CD4-positive, alpha-beta T cell treated with Interleukin-2 at 100 ng/mL for 4 hours (primary cell): Measurements from ENCODE around the gene KIAA1586.
"Not testable (repeated sequence)": the region's sequence is repeated elsewhere in the genome, so short reads cannot be mapped to it uniquely, and the experiment has no call there.

ENCODE experiments used
- DNase-seq: peaks from one replicate; pipeline ENCODE4 v3.0.0-alpha.2; 2020; ENCODE audit warnings: low spot score

KIAA1586 gene

DNA sequence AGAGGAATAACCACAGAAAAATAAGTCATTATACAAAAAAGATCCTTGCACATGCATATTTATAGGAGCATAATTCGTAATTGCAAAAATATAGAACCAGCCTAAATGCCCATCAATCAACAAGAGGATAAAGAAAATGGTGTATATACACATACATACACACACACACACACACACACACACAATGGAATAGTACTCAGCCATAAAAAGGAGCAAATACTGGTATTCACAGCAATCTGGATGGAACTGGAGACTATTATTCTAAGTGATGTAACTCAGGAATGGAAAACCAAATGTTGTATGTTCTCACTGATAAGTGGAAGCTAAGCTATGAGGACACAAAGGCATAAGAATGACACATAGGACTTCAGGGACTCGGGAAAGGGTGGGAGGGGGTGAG is 1.9 kb upstream of the KIAA1586 start:
- DNase-seq: no peak

DNA sequence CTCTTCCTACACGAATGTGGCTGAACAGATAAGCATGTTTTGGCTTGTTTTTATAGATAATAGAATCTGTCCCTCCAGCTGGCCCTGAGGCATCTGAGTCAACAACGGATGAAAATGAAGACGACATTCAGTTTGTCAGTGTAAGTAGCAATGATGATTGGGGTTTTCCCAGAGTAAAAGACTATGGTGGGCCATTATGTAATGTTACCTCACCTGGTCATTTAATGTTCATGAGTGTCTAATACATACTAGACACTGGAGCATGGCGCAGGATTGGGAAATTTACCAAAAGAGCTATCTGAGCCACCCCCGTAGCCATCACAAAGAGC is 728 bp downstream of the KIAA1586 start:
- not testable (repeated sequence) for DNase-seq

DNA sequence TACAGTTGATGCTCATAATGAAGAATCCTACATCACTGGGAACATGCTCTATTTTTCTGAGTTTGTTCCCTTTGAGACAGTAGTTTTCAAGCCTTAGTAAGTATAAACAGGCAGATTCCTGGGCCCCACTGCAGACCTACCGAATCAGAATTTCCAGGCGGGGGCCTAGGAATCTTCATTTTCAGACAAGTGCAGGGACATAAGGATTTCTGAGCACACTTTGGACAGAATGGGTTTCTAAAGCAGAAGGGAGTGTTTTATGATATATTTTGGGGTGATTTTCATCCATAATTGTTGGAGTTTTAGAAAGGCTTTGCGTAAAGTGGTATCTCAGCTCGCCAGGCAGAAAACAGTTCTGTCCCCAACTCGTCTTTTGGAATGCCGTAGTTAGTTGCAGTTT is 1.4 kb downstream of the KIAA1586 start:
- DNase-seq: not testable (repeated sequence)

DNA sequence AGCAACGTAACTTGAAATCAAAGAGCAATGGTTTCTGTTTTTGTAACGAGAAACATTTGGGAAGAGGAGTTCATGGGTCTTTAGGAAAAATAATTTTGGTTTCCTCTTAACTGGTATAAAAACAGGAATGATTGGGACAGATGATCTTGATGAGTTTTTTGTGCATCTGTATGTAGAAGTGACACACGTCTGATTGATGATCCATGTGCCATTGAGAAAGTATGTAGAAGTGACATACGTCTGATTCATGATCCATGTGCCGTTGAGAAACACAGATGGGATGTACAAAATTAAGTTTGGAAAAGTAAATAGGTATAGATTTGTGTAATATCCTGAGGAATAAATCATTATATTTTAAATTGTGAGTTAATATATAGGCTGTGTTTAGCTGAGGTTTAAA is 2.1 kb downstream of the KIAA1586 start:
- DNase-seq: no peak

DNA sequence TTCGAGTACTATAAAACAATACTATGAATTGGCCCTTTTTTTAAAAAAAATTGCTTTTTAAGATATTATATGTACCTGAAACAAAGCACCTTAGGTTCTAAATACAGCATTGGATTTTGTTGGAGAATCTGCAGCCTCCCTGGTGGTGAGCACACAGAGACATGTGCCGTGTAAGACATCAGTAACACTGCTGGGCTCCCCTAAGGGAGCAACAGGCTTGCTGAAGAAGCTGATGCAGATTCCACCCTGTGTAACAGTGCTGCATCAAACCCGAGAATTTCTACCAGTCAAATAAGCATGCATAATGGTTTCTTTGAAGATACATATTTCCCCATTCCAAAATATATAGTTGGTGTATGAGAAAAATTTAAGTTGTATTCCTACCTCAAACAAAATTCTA is 17.4 kb downstream of the KIAA1586 start:
- DNase-seq: no peak

DNA sequence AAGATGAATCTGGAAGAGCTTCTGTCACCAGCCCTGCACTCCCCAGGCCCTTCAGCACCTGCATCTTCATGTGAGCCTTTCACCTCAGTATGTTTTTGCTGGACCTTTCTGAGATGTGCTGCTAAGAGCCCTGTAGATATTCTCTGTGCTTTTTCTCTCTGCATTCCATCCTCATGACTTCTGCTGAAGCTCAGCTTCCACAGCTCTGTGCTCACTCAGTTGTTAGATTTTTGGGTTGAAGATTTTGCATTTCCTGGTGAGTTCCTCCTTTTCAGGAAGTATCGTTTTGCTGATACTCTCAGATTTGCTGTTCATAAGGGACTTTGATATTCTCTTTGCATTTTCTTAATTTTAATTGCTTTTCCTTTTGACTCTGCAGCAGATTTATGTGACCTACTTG is 18.3 kb downstream of the KIAA1586 start:
- no peak for DNase-seq

DNA sequence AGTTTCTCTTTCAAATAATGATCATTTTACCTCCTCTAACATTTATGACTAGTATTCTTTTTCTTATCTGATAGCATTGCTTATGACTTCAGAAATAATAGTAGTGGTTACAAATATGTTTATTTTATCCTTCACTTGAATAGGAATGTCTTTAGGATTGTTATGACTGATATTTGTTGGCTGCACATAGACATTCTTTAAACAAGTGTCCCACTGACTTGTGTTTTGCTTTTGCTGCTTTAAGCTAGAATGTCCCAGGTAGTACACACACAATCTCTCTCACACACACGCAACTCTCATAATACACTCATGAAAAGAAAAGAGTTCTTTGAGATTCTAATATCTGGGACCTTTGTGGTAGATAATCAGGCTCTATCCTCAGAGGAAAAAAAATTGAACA is 21.6 kb downstream of the KIAA1586 start:
- DNase-seq: no peak

DNA sequence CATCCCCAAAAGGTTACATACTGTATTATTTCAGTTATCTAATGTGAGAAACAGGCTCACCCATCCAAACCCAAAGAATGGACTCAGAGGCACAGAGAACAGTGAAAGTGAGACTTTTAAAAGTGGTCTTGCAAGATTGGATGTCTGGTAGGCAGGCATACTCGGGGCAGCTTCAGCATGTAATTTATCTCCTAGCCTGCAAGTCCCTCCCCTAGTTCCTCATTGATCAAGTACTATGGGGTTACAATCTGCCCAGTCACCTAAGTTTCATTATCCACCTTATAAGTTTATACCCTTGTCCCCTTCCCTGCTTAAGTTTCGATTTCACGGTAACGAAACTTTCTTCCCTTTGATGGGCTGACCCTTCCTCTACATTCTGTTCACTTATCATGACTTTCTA is 22.7 kb downstream of the KIAA1586 start:
- DNase-seq: no peak

DNA sequence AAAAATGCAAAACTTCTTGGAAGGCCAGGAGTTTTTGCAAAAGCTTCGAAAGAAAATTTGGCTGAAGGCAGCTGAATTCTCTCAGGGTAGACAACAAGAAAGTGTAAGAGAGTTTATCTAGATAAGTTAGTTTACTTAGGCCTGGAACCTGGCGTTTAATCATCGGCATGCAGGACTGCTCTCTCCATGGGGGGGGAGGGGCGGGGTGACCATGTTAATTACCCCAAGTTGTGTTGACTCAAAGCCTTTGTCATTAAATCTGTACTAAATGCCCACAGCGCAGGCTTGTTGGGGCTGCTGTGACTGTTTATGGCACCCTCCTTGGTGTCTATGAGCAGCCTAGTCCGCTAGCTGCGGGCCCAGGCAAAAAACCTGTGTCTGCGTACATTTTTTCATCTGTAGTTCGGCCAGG is 23.4 kb downstream of the KIAA1586 start:
- no peak for DNase-seq

DNA sequence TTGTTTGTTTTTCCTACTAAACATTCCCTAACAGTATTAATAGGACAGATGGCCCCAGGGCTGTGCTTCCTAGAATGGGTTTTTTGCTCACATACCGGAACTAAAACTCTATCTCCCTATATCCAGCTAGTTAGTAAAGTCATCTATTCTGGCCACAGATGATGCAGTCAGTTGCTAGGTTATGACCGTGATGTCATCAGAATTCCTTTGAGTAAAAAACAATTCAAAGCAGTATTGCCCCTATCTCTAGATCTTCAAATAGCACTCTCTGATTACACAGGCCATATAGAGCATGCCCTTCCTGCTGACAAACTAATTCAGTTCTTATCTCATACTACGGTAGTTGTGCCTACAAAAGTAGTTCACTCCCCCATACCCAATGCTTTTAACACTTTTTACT is 25.6 kb downstream of the KIAA1586 start:
- no peak for DNase-seq

DNA sequence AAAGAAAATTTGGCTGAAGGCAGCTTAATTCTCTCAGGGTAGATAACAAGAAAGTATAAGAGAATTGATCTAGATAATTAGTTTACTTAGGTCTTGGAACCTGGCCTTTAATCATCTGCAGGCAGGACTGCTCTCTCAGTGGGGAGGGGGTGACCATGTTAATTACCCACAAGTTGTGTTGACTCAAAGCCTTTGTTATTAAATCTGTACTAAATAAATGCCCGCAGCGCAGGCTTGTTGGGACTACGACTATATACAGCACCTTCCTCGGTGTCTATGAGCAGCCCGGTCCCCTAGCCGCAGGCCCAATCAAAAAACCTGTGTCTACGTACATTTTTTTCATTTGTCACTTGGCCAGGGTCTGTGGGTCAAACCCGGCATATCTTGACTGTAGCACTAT is 27.9 kb downstream of the KIAA1586 start:
- DNase-seq: no peak

DNA sequence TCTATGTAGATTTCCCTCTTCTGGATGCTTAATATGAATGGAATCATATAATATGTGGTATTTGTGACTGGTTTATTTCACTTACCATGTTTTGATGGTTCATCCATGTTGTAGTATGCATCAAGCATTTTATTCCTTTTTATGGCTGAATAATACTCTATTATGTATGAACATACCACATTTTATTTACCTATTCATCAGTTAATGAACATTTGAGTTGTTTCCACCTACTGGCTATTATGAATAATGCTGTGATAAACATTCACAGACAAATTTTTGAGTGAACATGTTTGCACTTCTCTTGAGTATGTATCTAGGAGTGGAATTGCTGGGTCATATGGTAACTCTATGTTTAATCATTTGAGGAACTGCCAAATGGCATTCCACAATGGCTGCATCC is 28.6 kb downstream of the KIAA1586 start:
- DNase-seq: no peak

DNA sequence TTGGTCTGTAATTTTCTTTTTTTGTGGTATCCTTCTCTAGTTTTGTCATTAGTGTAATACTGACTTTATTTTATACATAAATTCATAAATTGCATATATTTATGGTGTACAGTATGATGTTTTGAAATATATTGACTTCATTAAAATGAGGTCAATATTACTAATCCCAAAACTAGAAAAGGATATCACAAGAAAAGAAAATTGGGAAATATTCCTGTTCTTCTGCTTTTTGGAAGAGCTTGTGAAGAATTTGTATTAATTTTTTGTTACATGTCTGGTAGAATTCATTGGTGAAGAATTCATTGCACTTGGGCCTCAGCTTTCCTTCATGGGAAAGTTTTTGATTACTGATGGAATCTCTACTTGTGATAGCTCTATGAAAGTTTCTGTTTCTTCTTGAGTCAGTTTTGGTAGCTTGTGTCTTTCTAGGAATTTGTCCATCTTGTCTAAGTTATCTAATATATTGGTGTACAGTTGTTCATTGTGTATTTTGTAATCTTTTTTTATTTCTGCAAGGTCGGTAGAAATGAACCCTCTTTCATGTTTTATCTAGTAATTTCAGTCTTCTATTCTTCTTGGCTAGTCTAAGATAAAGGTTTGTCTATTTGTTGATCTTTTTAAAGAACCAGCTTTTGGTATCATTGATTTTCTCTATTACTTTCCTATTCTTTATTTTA is 32.2 kb downstream of the KIAA1586 start:
- DNase-seq: no peak

DNA sequence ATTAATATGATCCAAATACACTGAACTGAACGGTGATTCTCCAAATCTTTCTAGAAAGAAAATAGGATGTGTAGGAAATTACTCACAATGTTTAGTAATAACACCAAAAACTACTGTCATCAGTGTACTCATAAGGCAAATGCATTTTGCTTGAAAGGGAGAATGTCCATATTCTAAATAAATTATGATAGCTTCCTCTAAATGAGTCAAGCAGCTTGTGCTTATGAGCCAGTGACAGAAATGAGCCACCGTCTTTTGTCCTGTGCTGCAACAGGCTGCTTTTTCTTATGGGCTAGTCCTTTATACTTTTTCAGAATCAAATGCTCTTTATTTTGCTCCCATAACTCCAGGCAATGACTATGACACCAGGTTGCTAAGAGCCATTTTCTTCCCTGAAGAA is 39.0 kb downstream of the KIAA1586 start:
- DNase-seq: no peak

DNA sequence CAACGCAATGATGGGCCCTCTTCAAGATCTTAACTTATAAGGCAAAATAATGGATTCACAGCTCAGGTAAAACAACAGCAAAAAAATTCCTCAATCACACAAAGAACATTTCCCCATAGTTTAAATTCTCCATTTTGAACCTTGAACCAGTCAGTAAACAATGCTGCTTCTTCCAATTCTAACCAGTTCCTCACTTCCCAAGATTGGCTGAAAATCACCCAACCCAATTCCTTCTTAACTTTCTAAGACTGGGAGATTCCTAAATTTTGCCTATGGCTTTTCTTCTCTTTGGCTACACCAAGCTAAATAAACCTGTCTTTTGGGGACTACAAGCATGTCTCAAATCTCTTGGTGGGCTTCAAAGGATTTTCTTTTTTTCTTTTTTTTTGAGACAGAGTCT is 40.4 kb downstream of the KIAA1586 start:
- DNase-seq: no peak

DNA sequence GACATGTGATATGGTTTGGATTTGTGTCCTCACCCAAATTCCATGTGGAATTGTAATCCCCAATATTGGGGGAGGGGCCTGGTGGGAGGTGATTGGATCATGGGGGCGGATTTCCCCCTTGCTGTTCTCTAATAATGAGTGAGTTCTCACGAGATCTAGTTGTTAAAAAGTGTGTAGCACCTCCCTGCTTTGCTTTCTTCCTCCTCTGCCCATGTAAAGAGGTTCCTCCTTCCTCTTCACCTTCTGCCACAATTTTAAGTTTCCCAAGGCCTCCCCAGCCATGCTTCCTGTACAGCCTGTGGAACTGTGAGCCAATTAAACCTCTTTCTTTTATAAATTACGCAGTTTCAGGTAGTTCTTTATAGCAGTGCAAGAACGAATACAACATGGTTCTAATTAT is 41.4 kb downstream of the KIAA1586 start:
- no peak for DNase-seq

DNA sequence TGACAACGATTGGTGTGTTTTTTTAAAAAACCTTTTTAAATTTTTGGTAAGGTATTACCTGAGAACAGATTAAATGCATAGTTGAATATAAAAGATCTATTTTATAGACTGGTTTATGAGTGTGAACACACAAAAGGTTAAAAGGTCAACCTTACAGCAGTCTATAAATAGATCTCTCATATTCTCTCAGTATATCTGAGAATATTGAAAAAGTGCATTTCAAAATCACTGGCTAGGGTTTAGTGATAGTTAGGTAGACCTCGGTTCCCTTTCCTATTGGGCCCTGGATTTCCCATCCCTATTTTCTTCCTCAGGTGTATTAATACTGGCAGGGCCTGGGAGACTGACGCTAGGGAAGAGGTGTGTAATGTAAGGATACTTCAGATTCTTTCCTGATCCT is 42.8 kb downstream of the KIAA1586 start:
- DNase-seq: no peak

DNA sequence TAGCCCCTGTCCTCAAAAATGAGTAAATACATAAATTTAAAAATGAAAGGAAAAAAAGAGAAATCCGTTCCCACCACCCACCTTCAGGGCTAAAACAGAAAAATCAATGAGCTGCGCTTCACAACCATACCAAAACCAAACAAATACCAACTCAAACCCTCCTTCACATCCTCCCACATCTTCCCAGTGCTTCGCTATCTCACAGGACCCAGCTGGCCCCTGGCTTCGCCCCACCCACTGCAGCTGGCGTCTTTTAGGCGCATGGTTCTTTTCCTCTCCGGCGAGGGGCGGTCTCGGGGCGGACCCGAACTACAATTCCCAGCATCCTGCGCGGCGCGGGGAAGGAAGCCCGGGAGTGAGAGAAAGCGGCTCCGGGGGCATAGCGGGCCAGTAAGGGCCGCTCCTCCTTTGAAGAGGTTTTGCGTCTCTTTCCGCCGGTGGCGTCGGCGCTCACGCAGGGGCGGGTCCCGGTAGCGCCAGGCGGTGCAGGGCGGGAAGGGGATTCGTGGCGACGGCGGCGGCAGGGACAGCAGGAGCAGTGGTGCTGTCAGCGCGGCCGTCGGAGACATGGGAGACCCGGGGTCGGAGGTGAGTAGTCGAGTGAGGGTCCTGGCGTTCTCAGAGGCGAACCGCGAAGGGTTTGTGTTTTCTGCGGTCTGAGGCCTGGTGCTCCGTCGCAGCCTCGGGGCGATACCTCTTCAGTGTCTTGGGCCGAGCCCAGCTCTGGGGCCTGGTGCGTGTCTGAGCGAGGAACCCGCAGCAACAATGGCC is 43.4 kb downstream of the KIAA1586 start, which contains the start of gene ZNF451:
Gene ZNF451 (plus strand): TSS at position 502 of the 771 bp plus-strand sequence. CDS start 66 bp downstream, at position 568.
- DNase-seq: peak; percentile 96

DNA sequence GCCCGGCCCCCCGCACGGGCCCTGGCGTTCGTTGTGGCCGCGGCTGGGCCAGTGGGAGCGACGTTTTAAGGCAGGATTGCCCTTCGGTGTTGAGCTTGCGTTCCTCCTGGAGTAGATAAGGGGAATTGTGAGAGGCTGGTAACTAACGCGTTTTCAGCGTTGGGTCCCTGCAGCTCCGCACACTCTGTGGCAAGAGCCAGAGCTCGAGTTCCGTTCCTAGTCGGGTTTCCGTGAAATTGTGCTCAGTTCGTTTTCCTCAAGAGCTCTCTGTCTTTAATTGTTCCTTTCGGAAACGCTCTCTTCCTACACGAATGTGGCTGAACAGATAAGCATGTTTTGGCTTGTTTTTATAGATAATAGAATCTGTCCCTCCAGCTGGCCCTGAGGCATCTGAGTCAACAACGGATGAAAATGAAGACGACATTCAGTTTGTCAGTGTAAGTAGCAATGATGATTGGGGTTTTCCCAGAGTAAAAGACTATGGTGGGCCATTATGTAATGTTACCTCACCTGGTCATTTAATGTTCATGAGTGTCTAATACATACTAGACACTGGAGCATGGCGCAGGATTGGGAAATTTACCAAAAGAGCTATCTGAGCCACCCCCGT is 44.1 kb downstream of the KIAA1586 start:
- not testable (repeated sequence) for DNase-seq

DNA sequence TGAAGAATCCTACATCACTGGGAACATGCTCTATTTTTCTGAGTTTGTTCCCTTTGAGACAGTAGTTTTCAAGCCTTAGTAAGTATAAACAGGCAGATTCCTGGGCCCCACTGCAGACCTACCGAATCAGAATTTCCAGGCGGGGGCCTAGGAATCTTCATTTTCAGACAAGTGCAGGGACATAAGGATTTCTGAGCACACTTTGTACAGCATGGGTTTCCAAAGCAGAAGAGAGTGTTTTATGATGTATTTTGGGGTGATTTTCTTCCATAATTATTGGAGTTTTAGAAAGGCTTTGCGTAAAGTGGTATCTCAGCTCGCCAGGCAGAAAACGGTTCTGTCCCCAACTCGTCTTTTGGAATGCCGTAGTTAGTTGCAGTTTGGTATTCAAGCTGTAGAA is 44.9 kb downstream of the KIAA1586 start:
- not testable (repeated sequence) for DNase-seq

DNA sequence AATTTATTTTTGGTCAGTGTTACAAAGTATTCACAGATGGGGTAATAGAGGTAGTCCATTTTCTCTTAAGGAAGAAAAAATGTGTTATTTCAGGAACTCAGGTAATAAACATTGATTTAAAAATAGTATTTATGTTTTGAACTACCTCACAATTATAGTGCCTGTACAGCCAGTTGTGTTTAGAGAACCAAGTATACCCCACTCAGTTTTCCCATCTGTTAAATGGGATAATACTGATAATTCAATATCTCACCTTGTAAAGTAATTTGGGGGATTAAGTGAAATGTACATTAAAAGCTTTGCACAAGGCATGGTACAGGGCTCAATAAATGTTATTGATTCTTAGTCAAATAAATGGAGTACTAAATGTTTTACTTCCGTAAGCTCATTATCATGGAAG is 48.2 kb downstream of the KIAA1586 start:
- no peak for DNase-seq

DNA sequence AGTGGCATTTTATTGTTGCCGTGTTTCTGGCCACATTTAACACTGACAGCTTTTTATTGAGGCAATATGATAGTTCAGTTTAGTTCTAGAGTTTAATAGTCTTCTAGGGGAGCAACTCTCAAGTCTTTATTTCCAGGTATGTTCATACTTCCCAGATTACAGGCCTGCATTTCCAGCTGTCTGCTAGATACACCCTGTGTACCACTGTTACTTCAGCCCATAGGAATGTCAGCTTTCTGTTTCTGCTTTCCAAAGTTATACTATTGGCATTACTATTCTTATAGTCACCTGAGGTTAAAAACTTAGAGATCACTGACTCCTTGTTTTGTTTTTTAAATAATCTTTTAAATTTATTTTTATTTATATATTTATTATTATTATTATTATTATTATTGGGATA is 51.1 kb downstream of the KIAA1586 start:
- DNase-seq: no peak

DNA sequence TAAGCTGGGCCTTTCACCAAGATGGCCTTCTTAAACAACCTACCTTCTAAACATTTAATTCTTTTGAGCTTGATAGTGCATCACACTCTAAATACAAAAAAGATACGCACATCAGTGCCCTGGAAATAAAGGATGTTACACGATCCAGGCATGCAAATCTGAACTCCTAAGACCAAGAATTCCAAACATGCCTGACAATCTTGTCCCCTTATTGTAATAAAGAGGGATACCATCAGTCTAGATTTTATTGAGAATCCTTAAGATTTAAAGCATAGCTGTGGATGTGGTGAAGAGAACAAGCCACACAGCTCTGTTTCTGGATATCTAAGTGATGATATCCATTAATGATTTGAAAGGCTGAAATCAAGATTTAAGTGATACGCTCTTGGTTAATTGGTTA is 56.5 kb downstream of the KIAA1586 start:
- DNase-seq: no peak
